Fibroblast of peridontal ligament (primary cell): ENCODE results near the gene ZFYVE28.
"Not testable (repeated sequence)": the region's sequence is repeated elsewhere in the genome, so short reads cannot be mapped to it uniquely, and the experiment has no call there.

Experiments
- DNase-seq: peaks from one replicate; pipeline ENCODE4 v3.0.0-alpha.2; 2010; ENCODE audit errors: extremely low read depth

ZFYVE28 gene

GRCh38 chr4:2417765-2418649 is at the start of gene ZFYVE28:
Gene ZFYVE28, minus strand, starts transcription at chr4:2418645. Its CDS starts 322 bp downstream, at chr4:2418323.
- DNase-seq: no peak

- DNase-seq: not testable (repeated sequence)
These were observed 47.1 kb upstream of the ZFYVE28 start for GRCh38 chr4:2465544-2465943.

GRCh38 chr4:2465032-2465431 is 46.6 kb upstream of the ZFYVE28 start:
- no peak for DNase-seq

GRCh38 chr4:2462992-2463762 is 44.7 kb upstream of the ZFYVE28 start:
- no peak for DNase-seq

- peak; percentile 64 for DNase-seq
These were observed 44.0 kb upstream of the ZFYVE28 start for GRCh38 chr4:2462218-2462991.

GRCh38 chr4:2461246-2461960 is 43.0 kb upstream of the ZFYVE28 start:
- no peak for DNase-seq

- DNase-seq: no peak
These were observed 41.3 kb upstream of the ZFYVE28 start for GRCh38 chr4:2459589-2460349.

GRCh38 chr4:2458546-2459491 is 40.4 kb upstream of the ZFYVE28 start:
- no peak for DNase-seq

- no peak for DNase-seq
These were observed 39.2 kb upstream of the ZFYVE28 start for GRCh38 chr4:2457481-2458295.

- DNase-seq: no peak
These were observed 33.7 kb upstream of the ZFYVE28 start for GRCh38 chr4:2451821-2452785.

- no peak for DNase-seq
These were observed 32.6 kb upstream of the ZFYVE28 start for GRCh38 chr4:2451036-2451520.

- DNase-seq: no peak
These were observed 32.1 kb upstream of the ZFYVE28 start for GRCh38 chr4:2450394-2451035.

GRCh38 chr4:2449511-2450392 is 31.3 kb upstream of the ZFYVE28 start:
- no peak for DNase-seq

GRCh38 chr4:2449051-2449450 is 30.6 kb upstream of the ZFYVE28 start:
- DNase-seq: no peak

GRCh38 chr4:2448589-2448988 is 30.1 kb upstream of the ZFYVE28 start:
- DNase-seq: no peak
